ENCODE data around the gene TMC1. TPM values are rescaled to one million over a fixed set of nuclear protein-coding genes. Genes with fewer than 3 reads are reported as not detected.

Gene TMC1
- total RNA-seq, 3 donors from 2014 or later, result under 0.01 to 0.16 TPM; not detected in 1

DNA sequence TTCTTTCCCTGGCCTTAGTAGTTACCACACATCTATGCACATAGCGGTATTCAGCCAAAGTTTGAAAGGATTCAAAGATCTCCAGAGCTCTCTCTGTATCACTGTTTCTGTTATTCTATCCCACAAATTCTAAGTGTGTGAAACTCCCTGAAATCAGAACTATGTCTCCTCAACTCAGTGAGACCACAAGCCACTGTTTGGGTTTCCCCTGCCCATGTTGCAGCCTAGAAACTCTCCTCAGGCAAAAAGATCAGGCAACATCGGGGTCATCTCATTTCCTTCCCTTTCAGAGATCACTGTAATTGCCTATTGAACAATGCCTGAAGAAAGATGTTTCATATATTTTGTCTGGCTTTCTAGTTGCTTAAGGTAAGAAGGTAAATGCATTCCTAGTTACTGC is 135.6 kb downstream of the TMC1 start:
- TF ChIP-seq POLR2A (IDR thresholded peaks at IDR 0.05) (no peak), POLR2AphosphoS5 (IDR thresholded peaks at IDR 0.05) (no peak)
- TF ChIP-seq, protein P1, sequence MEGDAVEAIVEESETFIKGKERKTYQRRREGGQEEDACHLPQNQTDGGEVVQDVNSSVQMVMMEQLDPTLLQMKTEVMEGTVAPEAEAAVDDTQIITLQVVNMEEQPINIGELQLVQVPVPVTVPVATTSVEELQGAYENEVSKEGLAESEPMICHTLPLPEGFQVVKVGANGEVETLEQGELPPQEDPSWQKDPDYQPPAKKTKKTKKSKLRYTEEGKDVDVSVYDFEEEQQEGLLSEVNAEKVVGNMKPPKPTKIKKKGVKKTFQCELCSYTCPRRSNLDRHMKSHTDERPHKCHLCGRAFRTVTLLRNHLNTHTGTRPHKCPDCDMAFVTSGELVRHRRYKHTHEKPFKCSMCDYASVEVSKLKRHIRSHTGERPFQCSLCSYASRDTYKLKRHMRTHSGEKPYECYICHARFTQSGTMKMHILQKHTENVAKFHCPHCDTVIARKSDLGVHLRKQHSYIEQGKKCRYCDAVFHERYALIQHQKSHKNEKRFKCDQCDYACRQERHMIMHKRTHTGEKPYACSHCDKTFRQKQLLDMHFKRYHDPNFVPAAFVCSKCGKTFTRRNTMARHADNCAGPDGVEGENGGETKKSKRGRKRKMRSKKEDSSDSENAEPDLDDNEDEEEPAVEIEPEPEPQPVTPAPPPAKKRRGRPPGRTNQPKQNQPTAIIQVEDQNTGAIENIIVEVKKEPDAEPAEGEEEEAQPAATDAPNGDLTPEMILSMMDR (IDR thresholded peaks at IDR 0.05), result no peak
- Histone ChIP-seq H3K27me3 (no peaks in the 10 kb centered on the region), H3K4me3 (no peak overlapping the region), H3K4me1 (no peaks in the 10 kb centered on the region), H3K27ac (no peak overlapping the region), H3K36me3 (no peaks in the 10 kb centered on the region), H3K9me3 (no peaks in the 10 kb centered on the region)
- DNase-seq (ENCODE audit: low spot score in 2 of 2), result no peak
- intact Hi-C loops (cut with DNase I; ENCODE audit: low total_unique reads), result loop anchor here (5.0 kb wide), 1 partner anchor 585 kb away; no protein-coding TSS in a partner anchor

- TF ChIP-seq POLR2AphosphoS5 (IDR thresholded peaks at IDR 0.05), result no peak
- no peak for TF ChIP-seq POLR2A (IDR thresholded peaks at IDR 0.05)
- TF ChIP-seq, protein P1 (IDR thresholded peaks at IDR 0.05), result no peak
- no peak for DNase-seq (ENCODE audit: low spot score in 2 of 2)
These were observed 137.3 kb downstream of the TMC1 start for GRCh38 chr9:72658703-72659102.

DNA sequence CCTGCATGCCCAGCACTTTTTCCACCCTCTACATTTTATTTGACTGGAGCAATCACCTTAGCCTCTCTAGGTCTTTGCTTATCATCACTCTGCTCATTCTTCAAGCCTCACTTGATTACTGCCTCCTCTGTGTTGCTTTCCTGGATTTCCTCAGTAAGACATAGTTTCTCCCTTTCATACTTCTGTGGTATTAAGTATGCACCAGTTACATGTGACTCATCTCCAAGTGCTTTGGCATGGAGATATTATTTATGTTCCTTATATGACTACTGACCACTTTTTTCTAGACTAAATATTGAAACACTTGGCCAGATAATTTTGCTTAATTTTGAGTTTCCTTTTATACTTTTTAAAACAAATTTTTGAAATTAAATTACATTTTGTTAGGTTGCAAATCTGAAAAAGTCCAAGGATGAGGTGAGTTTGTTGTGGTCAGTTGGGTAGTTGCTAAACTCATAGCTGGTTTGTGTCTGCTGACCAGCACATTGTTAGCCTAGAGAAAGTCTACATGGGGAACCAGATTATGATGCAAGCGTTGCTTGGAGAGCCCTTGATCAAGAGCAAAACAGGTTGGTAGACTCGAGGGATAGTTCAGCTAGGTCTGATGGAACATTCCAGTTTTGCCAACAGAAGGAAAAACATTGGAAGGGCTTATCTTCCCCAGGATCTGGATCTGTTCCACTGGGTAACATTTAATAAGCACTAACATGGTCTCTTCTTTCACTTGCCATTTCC is 140.2 kb downstream of the TMC1 start:
- intact Hi-C loops (cut with DNase I; ENCODE audit: low total_unique reads), result loop anchor here (10.0 kb wide), 1 partner anchor 1597 kb away; no protein-coding TSS in a partner anchor
- Histone ChIP-seq H3K36me3 (no peaks in the 10 kb centered on the region), H3K9me3 (no peaks in the 10 kb centered on the region), H3K27ac (no peak overlapping the region), H3K27me3 (no peaks in the 10 kb centered on the region), H3K4me1 (no peaks in the 10 kb centered on the region), H3K4me3 (no peak overlapping the region)
- DNase-seq (ENCODE audit: low spot score in 2 of 2), result no peak
- TF ChIP-seq, protein P1 (IDR thresholded peaks at IDR 0.05), result no peak
- TF ChIP-seq POLR2A (IDR thresholded peaks at IDR 0.05) (no peak), POLR2AphosphoS5 (IDR thresholded peaks at IDR 0.05) (no peak)

More at GRCh38 chr9:72658703-72659102, 137.3 kb downstream of the TMC1 start:
- Histone ChIP-seq H3K27me3 (no peaks in the 10 kb centered on the region), H3K27ac (no peak overlapping the region), H3K9me3 (no peaks in the 10 kb centered on the region), H3K4me1 (no peaks in the 10 kb centered on the region), H3K4me3 (no peak overlapping the region), H3K36me3 (no peaks in the 10 kb centered on the region)
- intact Hi-C loops (cut with DNase I; ENCODE audit: low total_unique reads), result loop anchor here (5.0 kb wide), 1 partner anchor 584 kb away; no protein-coding TSS in a partner anchor

GRCh38 chr9:72665421-72665820 is 144.0 kb downstream of the TMC1 start:
- TF ChIP-seq, protein P1 (IDR thresholded peaks at IDR 0.05), result no peak
- TF ChIP-seq POLR2A (IDR thresholded peaks at IDR 0.05) (no peak), POLR2AphosphoS5 (IDR thresholded peaks at IDR 0.05) (no peak)
- Histone ChIP-seq H3K27me3 (no peaks in the 10 kb centered on the region), H3K4me3 (no peak overlapping the region), H3K4me1 (no peaks in the 10 kb centered on the region), H3K27ac (no peak overlapping the region), H3K9me3 (no peaks in the 10 kb centered on the region), H3K36me3 (no peaks in the 10 kb centered on the region)
- intact Hi-C loops (cut with DNase I; ENCODE audit: low total_unique reads), result loop anchor here (10.0 kb wide), 1 partner anchor 1601 kb away; no protein-coding TSS in a partner anchor
- DNase-seq (ENCODE audit: low spot score in 2 of 2), result no peak

DNA sequence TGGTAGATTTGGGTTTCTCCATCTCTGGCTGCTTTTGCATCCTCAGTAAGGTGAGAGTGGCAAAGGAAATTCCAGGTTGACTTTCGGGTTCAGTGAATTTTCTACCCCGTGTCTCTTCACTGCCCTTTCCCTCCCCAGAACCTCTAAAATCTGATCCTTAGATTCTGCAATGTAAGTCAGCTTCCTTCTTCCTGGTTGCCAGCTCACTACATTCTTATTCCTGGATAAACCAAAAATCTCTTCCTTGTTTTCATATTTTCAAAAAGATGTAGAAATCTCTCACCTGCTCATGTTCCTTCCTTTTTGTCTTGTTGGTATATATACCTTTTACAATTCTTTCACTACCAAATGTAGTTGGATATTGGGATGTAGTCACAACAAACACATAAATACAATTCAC is 145.8 kb downstream of the TMC1 start:
- Histone ChIP-seq H3K27ac (no peak overlapping the region), H3K4me1 (no peaks in the 10 kb centered on the region), H3K36me3 (no peaks in the 10 kb centered on the region), H3K4me3 (no peak overlapping the region), H3K27me3 (no peaks in the 10 kb centered on the region), H3K9me3 (no peaks in the 10 kb centered on the region)
- no peak for DNase-seq (ENCODE audit: low spot score in 2 of 2)
- TF ChIP-seq, protein P1 (IDR thresholded peaks at IDR 0.05), result no peak
- TF ChIP-seq POLR2AphosphoS5 (IDR thresholded peaks at IDR 0.05), result no peak
- no peak for TF ChIP-seq POLR2A (IDR thresholded peaks at IDR 0.05)
- intact Hi-C loops (cut with DNase I; ENCODE audit: low total_unique reads), result loop anchor here (10.0 kb wide), 1 partner anchor 1602 kb away; no protein-coding TSS in a partner anchor

All from breast epithelium (tissue), 4 donors.